ENCODE measurements around the gene TEX12.
"Not testable (repeated sequence)": the region's sequence is repeated elsewhere in the genome, so short reads cannot be mapped to it uniquely, and the experiment has no call there.

The TEX12 gene

DNA sequence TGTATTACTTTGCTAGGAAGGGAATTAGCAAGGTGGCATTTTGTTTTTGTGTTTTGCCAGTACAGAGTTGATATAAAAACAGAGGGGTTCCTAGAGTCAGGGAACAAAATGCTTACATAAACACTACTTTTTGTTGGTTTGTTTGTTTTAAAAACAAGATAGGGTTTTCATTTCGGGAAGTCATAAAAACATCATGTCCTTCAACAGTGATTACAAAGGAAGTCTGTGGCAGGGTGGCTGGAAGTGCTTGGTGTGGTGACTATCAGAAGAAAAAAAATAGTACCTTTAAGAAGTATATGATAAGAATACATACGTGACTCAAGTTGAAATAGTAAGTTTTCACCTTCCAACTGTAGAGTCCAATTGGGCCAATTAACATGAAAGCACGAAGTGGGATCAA is 2.1 kb upstream of the TEX12 start:
- DNase-seq (ENCODE audit: low read depth) = no peak

DNA sequence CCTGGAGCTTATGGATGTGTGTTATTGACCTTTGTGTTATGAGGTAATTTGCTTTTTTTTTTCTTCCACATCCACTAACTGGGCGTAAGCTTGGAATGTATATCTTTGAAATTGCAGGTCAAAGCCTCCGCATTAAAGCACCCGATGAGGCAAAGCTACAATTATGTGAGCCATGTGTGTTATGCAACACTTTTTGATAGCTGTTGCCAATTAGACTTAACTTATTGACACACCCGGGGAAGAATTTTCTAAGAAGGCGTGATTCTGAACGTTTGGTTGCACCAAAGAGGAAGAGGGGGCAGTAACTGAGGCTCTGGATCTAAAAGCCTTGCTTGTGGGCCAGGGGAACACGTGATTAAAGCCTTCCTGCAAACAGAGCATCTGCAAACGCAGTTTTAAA is 610 bp upstream of the TEX12 start:
- DNase-seq (ENCODE audit: low read depth) = peak; percentile 61

DNA sequence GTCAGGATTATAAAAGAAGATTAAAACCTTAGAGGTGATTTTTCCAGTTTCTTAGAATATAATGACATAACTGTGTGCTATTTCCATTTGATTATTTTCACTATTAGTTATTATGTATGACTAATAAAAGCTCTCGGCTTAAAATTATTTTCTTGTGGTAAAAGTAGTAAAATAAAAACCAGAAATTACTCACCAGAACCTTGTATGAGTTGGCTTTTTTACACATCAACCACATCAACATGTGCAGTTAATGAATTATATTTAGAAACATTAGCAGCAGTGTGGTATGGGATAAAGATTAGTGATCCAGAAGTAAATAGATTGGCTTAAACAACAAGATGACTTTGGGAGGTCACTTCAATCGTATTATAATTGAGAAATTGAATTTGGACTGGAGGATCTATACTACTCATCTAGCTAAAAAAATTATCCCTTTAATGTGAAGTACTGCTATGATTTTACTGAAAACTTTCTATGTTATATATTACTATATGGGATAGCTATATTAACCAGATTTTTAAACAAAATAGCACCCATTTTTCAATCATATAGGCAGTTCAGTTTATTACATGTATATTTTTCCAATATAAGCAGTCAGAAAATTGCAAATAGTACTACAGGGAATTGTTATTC is 5.3 kb downstream of the TEX12 start:
- DNase-seq (ENCODE audit: low read depth) = no peak

DNA sequence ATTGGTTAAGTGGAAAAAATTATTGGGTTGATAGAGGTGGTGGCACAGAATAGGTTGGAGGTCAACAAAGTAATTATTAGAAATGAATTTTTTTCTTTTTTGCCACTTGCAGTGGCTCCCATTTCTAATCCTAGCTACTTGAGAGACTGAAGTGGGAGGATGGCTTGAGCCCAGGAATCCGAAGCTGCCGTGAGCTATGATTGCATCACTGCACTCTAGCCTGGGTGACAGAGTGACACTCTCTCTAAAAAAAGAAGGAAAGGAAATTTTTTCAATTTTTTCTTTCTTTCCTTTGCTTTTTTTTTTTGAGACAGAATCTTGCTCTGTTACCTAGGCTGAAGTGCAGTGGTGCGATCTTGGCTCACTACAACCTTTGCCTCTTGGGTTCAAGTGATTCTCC is 6.0 kb downstream of the TEX12 start:
- DNase-seq (ENCODE audit: low read depth) = no peak

DNA sequence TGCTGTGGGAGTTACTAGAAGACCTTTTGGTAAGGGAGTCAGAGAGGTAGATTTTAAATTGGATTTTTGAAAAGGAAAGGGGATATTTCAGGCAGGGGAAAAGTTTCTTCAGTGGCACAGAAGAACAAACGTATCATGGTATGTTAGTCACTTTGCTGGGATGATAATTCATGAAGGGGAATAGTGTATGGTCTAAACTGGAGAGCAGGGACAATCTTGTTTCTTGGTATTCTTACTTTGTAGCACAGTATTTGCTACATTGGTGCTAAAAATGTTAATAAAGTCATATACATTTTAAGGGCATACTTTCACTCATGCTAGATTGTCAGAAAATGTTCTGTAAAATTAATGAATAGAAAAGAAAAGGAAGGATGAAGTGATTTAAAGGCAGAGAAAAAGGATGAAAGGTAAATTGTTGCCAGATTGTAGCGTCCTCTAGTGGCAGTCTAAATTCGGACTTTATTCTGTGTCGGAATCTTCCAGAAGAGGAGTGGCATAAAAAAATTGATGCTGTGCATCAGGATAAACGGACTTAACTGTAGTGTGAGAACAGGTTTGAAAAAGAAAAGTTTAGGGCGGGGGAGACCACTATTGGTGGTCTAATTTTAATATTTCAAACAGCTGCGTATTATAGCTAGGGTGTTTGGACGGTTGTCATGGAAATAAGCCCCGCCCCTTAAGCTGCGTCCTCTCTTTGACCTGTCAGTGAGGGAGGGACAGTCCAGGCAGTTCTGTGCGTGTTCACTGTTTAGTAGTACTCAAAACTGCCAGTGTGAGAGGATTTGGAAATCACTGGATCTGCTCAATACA is 7.8 kb downstream of the TEX12 start, which contains the start of gene BCO2:
TSS of gene BCO2 (plus strand) at position 724 of the 810 bp plus-strand sequence. CDS start 90 bp downstream, outside the sequence.
- DNase-seq (ENCODE audit: low read depth) = no peak

DNA sequence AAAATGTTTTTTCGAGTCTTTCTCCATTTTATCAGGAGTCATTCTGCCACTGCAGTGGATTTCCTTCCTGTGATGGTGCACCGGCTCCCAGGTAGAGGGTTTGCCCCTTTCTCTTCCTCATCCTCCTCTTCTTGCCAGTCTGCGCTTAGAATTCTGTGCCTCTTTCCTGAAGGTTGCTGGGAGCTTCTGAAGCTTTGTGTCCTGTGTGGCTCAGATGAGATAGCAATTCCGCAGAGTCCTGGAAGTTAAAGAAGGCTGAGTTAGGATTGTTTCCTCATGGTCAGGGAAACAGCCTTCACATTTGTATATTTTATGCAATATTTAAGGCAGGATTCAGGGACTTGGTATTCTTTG is 8.4 kb downstream of the TEX12 start:
- no peak for DNase-seq (ENCODE audit: low read depth)

DNA sequence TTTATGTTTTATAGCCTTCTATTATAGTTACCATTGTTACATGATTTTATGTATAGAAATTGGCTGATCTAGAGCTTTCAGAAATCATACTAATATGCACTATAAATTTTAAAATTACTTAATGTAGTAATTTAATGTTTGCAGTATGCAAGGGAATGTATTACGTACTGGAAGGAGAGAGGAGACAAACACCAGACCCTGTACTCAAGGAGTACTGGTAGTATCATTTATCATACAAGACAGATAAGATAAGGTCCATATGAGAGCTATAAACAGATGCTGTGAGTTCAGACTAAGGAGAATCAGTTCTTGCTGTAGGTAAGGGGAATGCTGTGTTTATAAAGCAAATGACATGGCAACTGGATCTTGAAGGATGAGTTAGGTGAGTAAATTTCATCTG is 8.9 kb downstream of the TEX12 start:
- no peak for DNase-seq (ENCODE audit: low read depth)

DNA sequence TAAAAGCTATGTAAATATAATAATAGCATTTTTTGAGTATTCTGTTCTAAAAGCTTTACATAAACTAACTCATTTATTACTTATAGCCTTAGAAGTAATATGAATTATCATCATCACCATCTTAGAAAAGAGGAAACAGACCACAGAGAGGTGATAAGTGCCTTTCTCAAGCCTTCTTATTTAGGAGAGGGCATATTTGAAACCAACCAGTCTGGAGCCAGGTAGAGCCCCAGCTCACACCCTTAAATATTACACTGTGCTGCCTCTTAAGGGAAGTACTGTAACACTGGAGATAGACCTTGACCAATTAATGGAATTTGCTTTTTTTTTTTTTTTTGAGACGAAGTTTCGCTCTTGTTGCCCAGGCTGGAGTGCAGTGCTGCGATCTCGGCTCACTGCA is 10.4 kb downstream of the TEX12 start:
- no peak for DNase-seq (ENCODE audit: low read depth)

DNA sequence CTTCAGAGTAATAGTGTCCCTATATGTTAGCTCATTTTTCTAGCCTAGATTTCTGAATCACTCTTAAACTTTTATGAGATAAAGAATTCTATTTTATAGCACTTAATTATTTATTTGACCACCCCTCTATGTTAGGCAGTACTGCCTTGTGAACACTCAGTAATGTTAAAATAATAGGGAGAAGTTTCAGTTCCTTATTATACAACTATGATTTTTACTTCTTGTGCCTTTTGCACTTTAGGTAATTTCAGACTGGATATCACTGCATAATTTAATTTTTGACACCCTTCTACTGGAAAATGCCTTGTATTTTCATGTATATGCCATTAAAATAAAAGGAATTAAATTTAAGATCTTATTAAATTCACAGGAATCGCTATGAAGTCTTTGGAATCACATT is 11.3 kb downstream of the TEX12 start:
- DNase-seq (ENCODE audit: low read depth) = no peak

DNA sequence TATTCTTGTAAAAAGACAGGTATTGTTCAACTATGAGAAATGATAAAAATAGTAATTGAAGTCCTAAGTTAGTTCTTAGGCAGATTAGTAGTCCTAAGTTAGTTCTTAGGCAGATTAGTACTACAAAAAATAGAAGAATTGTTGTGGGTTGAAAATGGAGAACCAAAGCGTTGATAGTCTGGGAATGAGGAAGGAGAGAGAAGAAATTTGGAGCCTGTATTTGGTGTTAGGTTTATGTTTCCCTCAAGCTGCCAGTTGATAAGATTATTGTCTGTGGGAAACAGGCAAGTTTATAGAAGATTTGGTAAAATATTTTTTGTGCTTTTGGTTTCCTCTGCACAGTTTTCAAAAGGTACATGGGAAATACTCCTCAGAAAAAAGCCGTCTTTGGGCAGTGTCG is 11.8 kb downstream of the TEX12 start:
- DNase-seq (ENCODE audit: low read depth) = no peak

DNA sequence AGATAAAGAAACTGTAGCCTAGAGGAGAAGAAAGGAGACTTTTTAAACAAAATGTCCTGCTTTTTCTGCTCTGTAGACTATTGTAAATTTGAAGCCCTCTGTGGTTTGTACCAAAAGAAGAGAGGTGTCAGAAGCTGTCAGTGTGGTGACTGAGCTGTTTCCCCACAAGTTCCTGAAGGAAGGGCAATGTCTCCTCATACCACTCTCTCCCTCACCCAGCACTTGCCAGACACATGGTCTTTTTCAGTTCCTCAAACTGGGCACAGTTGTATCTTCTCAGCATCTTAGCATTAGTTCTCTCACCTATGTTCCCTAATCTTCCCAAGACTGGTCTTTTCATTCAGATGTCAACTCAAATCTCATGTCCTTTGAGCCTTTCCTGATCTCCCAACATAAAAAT is 12.4 kb downstream of the TEX12 start:
- DNase-seq (ENCODE audit: low read depth) = no peak

DNA sequence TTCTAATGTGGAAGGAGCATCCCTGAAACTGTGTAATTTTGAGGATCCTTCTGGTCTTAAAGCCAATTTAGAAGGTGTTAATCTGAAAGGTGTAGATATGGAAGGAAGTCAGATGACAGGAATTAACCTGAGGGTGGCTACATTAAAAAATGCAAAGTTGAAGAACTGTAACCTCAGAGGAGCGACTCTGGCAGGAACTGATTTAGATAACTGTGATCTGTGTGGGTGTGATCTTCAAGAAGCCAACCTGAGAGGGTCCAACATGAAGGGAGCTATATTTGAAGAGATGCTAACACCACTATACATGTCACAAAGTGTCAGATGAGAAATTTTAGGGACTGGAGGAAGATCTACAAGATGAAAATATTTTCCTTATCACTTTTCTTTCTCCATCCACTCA is 15.7 kb downstream of the TEX12 start:
- DNase-seq (ENCODE audit: low read depth) = no peak

DNA sequence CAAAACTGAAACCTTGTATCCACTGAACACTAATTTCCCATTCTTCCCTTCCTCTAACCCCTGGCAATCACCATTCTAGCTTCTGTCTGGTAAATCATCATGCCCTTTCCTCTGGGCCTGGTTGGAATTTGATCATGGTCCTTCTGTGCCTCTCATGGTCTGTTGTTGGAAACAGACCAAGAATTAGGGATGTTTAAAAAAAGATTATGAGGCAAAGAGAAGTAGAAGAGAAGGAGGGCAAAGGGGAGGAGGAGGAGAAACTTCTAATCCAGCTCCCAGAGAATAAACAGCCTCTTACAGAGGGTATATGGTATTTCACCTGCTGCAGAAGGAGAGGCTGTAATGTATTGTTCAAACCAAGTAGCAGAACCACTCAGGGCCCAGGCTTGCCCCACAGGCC is 18.7 kb downstream of the TEX12 start:
- DNase-seq (ENCODE audit: low read depth) = no peak

DNA sequence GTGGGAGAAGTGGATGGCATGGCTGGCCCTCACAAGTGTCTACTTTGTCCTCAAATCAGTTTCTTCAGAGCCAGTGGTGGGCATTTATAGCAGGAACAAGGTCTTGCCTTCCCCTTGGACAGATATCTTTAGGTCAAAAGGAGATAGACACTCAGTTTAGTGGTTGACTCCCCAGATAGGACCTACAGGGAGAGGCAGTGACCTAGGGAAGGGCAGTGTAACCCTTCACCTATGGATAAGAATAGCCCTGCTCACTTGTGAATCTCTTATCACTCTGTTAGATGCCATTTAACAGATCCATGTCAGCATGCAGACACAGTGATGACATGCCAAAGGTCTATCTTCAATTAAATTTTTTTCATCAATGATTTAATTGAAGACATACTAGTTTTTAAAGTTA is 19.1 kb downstream of the TEX12 start:
- DNase-seq (ENCODE audit: low read depth) = no peak

DNA sequence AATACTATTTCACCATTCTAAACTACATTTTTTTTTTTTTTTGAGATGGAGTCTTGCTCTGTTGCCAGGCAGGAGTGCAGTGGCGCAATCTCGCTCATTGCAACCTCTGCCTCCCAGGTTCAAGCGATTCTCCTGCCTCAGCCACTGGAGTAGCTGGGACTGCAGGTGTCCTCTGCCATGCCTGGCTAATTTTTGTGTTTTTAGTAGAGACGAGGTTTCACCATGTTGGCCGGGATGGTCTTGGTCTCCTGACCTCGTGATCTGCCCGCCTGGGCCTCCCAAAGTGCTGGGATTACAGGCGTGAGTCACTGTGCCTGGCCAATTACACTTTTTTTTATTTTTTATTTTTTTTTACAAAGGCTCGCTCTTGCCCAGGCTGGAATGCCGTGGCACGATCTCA is 27.9 kb downstream of the TEX12 start:
- DNase-seq (ENCODE audit: low read depth) = not testable (repeated sequence)

DNA sequence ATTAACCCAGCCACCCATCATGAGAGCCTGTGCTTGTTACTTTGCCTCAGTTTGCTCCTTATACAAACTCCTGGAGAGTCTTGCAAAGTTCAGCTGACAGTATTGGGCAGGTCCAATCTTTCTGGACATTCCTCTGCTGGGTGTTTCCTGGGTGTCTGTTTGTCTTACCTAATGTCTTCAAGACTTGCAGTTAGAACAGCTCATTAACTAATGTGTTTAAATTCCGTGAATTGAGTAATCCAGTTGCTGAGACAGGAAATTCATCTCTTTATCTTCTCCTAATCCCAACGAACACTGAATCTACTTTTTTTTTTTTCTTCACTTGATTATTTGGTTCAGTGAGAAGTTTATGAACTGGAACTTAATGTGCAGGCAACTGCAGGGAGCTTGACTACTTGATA is 28.8 kb downstream of the TEX12 start:
- DNase-seq (ENCODE audit: low read depth) = no peak

DNA sequence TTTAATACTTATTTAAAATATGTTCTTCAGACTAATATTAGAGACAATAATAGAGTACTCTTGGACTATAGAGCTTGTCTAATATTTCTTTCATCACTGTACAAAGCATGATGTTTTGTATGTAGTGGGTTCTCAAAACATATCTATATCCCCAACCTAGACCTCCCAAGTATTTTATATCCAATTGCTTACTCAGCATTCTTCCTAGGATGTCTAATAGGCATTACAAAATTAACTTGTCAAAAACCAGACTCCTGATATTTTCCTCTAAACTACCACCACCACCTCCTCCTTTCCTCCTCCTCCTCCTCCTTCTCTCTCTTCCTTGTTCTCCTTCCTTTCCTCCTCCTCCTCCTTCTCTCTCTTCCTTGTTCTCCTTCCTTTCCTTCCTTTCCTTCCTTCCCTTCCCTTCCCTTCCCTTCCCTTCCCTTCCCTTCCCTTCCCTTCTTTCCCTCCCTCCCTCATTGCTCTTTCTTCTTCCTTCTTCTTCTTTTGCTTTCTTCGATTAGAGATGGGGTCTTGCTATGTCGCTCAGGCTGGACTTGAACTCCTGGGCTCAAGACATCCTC is 29.4 kb downstream of the TEX12 start:
- no peak for DNase-seq (ENCODE audit: low read depth)

DNA sequence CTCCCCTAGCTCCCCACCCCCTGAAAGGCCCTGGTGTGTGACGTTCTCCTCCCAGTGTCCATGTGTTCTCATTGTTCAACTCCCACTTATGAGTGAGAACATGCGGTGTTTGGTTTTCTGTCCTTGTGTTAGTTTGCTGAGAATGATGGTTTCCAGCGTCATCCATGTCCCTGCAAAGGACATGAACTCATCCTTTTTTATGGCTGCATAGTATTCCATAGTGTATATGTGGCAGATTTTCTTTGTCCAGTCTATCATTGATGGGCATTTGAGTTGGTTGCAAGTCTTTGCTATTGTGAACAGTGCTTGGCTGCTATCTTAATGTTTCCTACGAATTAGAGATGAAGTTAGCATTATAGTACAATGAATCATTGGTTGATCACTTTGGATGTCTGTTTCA is 31.9 kb downstream of the TEX12 start:
- not testable (repeated sequence) for DNase-seq (ENCODE audit: low read depth)

DNA sequence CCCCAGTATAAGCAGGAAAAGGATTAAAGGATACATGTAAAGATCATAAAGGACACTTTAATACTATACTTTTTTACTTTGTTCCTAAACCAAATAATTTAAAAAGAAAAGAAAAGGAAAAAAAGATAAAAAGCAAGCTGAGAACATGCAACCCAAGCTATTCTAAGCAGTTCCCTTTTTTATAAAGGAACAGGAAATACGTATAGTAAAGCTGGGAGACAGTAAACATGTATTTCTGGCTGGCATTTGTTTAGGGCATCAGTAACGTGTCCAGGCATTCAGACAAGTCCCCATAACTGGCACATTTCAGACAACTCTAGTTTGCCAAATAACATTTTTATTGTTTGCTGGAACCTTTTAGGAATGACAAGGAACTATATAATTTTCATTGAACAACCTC is 33.1 kb downstream of the TEX12 start:
- no peak for DNase-seq (ENCODE audit: low read depth)

DNA sequence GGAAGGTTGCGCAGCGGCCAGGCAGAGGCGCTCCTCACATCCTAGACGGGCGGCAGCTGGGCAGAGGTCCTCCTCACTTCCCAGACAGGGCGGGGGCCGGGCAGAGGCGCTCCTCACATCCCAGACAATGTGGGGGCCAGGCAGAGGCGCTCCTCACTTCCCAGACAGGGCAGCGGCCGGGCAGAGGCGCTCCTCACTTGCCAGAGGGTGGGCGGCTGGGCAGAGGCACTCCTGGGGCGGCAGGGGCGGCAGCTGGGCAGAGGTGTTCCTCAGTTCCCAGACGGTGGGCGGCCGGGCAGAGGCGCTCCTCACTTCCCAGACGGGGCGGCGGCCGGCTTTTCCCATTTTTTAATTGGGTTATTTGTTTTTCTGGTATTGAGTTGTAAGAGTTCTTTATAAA is 38.9 kb downstream of the TEX12 start:
- no peak for DNase-seq (ENCODE audit: low read depth)

DNA sequence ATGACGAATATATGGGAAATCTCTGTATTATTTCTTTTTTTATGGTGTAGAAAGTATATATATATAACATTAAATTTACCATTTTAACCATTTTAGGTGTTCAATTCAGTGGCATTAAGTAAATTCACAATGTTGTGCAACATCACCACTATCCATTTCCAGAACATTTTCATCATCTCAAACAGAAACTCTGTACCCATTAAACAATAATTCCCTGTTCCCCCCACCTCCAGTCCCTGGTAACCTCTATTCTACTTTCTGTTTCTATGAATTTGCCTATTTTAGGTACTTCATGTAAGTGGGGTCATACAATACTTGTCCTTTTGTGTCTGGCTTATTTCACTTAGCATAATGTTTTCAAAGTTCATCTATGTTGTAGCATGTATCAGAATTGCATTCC is 43.7 kb downstream of the TEX12 start:
- no peak for DNase-seq (ENCODE audit: low read depth)

DNA sequence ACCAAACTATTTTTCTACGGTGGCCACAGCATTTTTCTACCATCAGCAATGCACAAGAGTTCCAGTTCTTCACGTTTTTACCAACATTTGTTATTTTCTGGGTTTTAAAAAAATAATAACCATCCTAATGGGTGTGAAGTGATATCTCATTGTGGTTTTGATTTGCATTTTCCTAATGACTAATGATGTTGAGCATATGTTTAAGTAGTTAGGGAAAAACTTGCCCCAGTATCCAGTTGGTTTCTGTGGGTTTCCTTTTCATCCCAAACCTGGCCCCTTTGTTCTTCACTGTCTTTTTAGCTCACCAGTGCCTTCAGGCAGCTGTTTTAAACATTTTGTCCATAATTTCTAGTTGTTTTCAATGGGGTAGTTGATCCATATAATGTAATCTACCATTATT is 44.4 kb downstream of the TEX12 start:
- no peak for DNase-seq (ENCODE audit: low read depth)

DNA sequence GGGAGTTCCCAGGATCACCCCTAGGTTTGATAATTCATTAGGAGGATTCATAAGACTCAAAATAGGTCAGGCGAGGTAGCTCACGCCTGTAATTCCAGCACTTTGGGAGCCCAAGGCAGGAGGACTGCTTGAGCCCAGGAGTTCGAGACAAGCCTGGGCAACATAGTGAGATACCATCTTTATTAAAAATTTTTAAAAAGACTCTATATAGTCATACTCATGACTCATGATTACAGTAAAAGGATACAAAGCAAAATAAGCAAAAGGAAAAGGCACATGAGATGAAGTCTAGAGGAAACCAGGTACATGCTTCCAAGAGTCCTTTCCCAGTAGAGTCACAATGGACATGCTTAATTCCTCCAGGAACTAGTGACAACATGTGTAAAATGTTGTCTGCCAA is 45.1 kb downstream of the TEX12 start:
- no peak for DNase-seq (ENCODE audit: low read depth)

DNA sequence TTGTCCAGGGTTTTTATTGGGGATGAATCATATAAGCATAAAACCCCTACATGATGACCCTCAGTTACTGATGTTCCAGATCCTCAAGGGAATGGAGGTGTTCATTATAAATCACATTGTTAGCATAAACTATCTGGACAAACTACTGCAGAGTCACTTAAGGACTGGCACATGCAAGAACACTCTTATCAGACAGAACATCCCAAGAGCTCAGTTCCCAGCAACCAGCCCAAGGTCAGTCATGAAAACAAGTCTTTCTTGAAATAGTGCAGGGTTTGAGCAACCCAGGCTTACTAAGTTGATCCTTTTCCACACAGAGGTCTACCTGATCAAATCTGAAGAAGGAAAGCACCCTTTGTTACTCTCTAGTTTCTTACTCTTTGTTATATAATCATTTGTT is 45.5 kb downstream of the TEX12 start:
- no peak for DNase-seq (ENCODE audit: low read depth)
